ENCODE results near the gene SLC6A2. TPM values are rescaled to one million over a fixed set of nuclear protein-coding genes. Genes with fewer than 3 reads are reported as not detected.

Gene SLC6A2
- total RNA-seq, 1 donor from 2014 or later: not detected

DNA sequence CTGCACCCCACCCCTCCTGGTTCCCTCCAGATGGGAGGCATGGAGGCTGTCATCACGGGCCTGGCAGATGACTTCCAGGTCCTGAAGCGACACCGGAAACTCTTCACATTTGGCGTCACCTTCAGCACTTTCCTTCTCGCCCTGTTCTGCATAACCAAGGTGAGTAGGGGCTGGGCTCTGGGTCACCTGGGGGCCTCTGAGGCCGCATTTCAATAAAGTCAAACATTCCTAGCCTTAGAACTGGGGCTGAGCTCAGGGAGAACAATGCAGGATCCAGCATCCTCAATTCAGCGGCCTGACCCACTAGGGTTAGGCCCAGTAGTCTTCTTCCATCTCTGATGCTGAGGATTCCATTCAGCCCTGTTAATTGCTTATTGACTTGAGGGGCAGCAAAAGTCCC is 42.1 kb downstream of the SLC6A2 start:
- Histone ChIP-seq H3K36me3 (ENCODE audit: control insufficient read depth, insufficient read depth, low read length) (no peaks in the 10 kb centered on the region), H3K4me3 (ENCODE audit: low read depth, low read length) (no peak overlapping the region), H3K27me3 (ENCODE audit: control insufficient read depth, insufficient read depth, low read length) (no peaks in the 10 kb centered on the region)
- DNase-seq (ENCODE audit: low read depth): no peak
- TF ChIP-seq CTCF (IDR thresholded peaks at IDR 0.05; ENCODE audit: insufficient read depth, low read length, poor library complexity, severe bottlenecking): no peak

- no peak for DNase-seq (ENCODE audit: low read depth)
- no peaks in the 10 kb centered on the region for H3K27me3 ChIP-seq (ENCODE audit: control insufficient read depth, insufficient read depth, low read length)
- H3K36me3 ChIP-seq (ENCODE audit: control insufficient read depth, insufficient read depth, low read length): no peaks in the 10 kb centered on the region
- TF ChIP-seq CTCF (IDR thresholded peaks at IDR 0.05; ENCODE audit: insufficient read depth, low read length, poor library complexity, severe bottlenecking): no peak
- H3K4me3 ChIP-seq (ENCODE audit: low read depth, low read length): no peak overlapping the region
Measured at GRCh38 chr16:55698331-55698730, 42.5 kb downstream of the SLC6A2 start.

DNA sequence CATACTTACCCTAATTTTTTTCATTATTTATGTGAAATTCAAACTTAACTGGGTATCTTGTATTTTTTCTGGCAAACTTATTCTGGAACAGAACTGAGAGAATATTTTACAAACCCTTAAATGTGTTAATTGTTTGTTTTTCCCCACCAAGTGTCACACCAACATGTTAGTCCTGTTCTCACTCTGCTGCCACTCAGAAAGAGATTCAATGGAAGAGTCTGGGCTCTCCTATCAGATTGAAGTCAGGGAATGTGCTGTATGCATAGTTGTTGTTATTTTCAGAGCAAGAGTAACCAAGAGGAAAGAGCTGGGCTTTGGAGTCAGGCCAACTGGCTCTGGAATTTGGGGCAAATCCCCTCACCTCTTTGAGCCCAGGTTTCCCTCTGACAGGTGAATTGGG is 43.2 kb downstream of the SLC6A2 start:
- Histone ChIP-seq H3K36me3 (ENCODE audit: control insufficient read depth, insufficient read depth, low read length) (no peaks in the 10 kb centered on the region), H3K27me3 (ENCODE audit: control insufficient read depth, insufficient read depth, low read length) (no peaks in the 10 kb centered on the region), H3K4me3 (ENCODE audit: low read depth, low read length) (no peak overlapping the region)
- TF ChIP-seq CTCF (IDR thresholded peaks at IDR 0.05; ENCODE audit: insufficient read depth, low read length, poor library complexity, severe bottlenecking): no peak
- no peak for DNase-seq (ENCODE audit: low read depth)

DNA sequence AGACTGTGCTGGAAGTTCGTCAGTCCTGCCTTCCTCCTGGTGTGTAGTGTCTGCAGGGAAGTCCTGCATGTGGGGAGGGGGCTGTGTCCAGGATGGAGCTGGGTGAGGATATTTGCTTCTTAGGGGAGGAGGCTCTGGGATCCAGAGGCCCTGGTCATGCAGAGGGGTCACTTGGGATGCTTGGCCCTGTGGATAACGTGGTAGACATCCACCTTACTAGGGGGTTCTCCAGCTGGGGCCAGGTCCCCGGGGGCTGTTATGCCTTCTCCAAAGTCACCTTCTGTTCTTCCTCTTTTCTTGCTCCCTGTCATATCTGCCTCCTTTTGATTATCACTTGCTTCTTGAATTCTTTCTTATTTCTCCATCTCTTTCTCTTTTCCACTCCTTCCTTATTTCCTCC is 43.8 kb downstream of the SLC6A2 start:
- TF ChIP-seq CTCF (IDR thresholded peaks at IDR 0.05; ENCODE audit: insufficient read depth, low read length, poor library complexity, severe bottlenecking): no peak
- Histone ChIP-seq H3K27me3 (ENCODE audit: control insufficient read depth, insufficient read depth, low read length) (no peaks in the 10 kb centered on the region), H3K36me3 (ENCODE audit: control insufficient read depth, insufficient read depth, low read length) (no peaks in the 10 kb centered on the region)

DNA sequence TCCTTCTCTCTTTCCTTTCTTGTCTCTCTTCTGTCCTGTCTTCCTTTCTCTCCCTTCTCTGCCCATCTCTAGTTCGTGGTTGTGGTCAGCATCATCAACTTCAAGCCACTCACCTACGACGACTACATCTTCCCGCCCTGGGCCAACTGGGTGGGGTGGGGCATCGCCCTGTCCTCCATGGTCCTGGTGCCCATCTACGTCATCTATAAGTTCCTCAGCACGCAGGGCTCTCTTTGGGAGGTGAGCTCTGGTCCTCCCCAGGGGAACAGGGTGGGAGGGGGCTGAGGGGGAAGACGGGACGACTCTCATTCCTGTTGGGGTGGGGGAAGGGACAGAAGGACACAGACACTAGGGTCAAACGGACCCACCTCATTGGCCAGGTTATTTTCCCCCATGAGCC is 44.3 kb downstream of the SLC6A2 start:
- TF ChIP-seq CTCF (IDR thresholded peaks at IDR 0.05; ENCODE audit: insufficient read depth, low read length, poor library complexity, severe bottlenecking): no peak
- H3K27me3 ChIP-seq (ENCODE audit: control insufficient read depth, insufficient read depth, low read length): no peaks in the 10 kb centered on the region
- DNase-seq (ENCODE audit: low read depth): no peak
- H3K36me3 ChIP-seq (ENCODE audit: control insufficient read depth, insufficient read depth, low read length): no peaks in the 10 kb centered on the region
- H3K4me3 ChIP-seq (ENCODE audit: low read depth, low read length): no peak overlapping the region

More for the DNA sequence above, 43.8 kb downstream of the SLC6A2 start:
- no peak overlapping the region for H3K4me3 ChIP-seq (ENCODE audit: low read depth, low read length)
- DNase-seq (ENCODE audit: low read depth): no peak

- DNase-seq (ENCODE audit: low read depth): no peak
- Histone ChIP-seq H3K36me3 (ENCODE audit: control insufficient read depth, insufficient read depth, low read length) (no peaks in the 10 kb centered on the region), H3K27me3 (ENCODE audit: control insufficient read depth, insufficient read depth, low read length) (no peaks in the 10 kb centered on the region), H3K4me3 (ENCODE audit: low read depth, low read length) (no peak overlapping the region)
- no peak for TF ChIP-seq CTCF (IDR thresholded peaks at IDR 0.05; ENCODE audit: insufficient read depth, low read length, poor library complexity, severe bottlenecking)
Measured at GRCh38 chr16:55700961-55701360, 45.2 kb downstream of the SLC6A2 start.

All from kidney epithelial cell (primary cell).